AG09319 (cell line): Measurements from ENCODE around the gene NCOA1.
"Not testable (repeated sequence)": the region's sequence is repeated elsewhere in the genome, so short reads cannot be mapped to it uniquely, and the experiment has no call there.

ENCODE experiments used
- DNase-seq: peaks from one replicate; pipeline ENCODE4 v3.0.0-alpha.2; 2010; ENCODE audit warnings: low read depth; ENCODE audit errors: extremely low read depth
- TF ChIP-seq, protein P1 (sequence below): IDR thresholded peaks from 2 replicates; pipeline ENCODE4 v1.5.1; 2011; ENCODE audit warnings: low read depth, mild to moderate bottlenecking, inconsistent platforms, low read length, moderate library complexity

Gene NCOA1

DNA sequence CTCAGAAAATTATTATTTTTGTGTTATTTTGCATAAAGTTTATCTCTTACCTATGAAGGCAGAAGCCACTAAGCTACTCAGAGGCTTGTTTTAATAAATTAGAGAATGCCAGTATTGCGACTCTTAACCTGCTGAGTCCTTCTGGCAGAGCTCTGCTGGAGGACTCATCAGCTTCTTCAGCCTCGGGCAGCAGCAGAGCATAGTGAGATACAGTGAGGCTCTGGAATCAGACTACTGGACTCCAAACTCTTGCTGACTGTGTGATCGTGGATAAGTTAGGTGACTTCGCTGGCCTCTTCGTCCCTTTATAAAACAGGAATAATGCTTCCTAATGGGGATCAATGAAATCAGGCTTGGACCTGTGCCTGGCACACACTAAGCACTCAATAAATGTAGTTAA, 300.4 kb downstream of the NCOA1 start:
- TF ChIP-seq, protein P1, sequence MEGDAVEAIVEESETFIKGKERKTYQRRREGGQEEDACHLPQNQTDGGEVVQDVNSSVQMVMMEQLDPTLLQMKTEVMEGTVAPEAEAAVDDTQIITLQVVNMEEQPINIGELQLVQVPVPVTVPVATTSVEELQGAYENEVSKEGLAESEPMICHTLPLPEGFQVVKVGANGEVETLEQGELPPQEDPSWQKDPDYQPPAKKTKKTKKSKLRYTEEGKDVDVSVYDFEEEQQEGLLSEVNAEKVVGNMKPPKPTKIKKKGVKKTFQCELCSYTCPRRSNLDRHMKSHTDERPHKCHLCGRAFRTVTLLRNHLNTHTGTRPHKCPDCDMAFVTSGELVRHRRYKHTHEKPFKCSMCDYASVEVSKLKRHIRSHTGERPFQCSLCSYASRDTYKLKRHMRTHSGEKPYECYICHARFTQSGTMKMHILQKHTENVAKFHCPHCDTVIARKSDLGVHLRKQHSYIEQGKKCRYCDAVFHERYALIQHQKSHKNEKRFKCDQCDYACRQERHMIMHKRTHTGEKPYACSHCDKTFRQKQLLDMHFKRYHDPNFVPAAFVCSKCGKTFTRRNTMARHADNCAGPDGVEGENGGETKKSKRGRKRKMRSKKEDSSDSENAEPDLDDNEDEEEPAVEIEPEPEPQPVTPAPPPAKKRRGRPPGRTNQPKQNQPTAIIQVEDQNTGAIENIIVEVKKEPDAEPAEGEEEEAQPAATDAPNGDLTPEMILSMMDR, result no peak
- DNase-seq, result no peak

DNA sequence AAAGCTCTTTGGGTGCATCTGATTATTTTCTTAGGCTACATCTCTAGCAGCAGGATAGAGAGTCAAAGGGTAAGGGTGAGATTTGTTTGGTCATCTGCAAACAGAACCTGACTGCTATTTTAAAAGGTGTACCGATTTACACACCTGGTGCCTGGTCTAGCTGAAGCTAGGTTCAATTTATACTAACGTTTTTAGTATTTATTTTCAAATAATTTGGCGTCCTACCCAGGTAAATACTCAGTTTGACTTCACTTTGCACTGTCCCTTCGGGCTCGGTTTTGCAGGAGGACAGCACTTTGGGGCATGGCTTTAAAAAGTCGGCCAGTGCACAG, 301.5 kb downstream of the NCOA1 start:
- TF ChIP-seq, protein P1, result no peak
- DNase-seq, result no peak

DNA sequence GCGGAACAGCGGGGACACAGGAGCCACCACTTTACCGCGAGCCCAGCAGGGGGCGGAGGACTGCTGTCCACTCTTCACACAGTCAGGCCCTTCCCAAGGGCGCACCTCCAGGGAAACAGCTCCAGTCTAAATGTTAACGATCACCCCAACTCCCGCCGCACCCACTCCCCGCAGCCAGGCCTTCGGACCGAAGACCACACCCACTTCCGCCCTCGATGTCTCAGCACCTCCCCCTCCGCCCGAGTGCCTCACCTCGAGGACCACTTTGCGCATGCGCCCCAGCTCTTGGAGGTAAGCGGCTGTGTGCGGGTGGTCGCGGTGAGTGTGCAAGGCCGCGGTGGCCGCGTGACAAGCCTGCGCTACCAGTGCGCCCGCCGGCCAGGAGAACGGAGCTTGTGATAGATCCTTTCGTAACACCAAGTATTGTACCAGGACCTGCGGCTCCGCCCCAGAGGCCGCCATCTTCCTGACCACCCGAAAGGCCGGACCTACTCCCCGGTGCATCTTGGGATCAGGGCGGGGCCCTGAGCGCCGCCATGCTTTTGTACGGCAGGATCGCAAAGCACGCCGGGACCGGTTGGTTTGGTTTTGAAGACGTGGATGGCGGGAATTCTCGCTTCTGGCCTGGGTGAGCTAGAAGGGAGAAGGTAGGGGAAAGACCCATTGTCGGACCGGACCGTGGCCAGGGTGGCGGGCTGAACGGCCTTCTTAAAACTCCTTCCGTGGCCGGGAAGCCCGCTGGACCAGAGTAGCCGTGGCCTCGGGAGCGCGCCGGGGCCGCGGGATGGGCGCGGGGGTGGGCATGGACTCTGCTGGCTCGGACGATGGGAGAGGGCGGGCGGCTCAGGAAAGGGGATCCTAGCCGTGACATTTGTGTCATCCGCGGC, 302.1 kb downstream of the NCOA1 start, which contains the start of the genes CENPO and PTRHD1:
CENPO (plus strand) TSS at position 552 of the 887 bp plus-strand sequence. CDS start 495 bp downstream, outside the sequence.
PTRHD1 (minus strand) TSS at position 518 of the 887 bp plus-strand sequence; CDS start at position 504, 14 bp downstream.
- TF ChIP-seq, protein P1, result peak; percentile 62
- DNase-seq, result peak; percentile 90

DNA sequence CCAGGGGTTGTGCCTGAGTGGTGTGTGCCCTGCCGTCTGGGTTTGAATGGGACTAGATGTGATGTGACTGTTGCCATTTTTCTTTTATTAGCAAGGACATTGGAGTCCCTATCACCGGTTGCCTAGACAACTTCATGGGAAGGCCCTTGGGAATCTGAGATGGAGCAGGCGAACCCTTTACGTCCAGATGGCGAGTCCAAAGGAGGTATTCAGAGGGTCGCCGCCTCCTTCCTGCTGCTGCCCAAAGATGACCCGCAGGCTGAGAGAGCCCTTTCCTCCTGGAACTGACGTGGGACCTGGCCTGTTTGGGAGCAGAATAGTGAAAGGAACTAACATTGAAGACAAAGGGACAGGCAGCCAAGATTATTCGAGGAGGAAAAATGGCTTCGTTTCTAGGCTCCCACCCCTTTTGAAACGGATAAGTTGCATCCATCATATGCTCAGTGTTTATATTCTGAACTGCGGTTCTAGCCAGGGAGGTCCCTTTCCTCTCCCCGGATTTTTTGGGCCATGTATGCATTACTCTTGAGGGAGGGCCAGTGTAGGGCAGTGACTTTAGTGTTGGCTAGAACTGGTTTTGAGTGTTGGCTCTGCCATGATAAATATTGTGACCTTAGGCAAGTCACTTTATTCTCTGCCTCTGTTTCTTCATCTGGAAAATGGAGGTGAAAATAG, 302.8 kb downstream of the NCOA1 start:
- no peak for DNase-seq
- TF ChIP-seq, protein P1, result no peak

DNA sequence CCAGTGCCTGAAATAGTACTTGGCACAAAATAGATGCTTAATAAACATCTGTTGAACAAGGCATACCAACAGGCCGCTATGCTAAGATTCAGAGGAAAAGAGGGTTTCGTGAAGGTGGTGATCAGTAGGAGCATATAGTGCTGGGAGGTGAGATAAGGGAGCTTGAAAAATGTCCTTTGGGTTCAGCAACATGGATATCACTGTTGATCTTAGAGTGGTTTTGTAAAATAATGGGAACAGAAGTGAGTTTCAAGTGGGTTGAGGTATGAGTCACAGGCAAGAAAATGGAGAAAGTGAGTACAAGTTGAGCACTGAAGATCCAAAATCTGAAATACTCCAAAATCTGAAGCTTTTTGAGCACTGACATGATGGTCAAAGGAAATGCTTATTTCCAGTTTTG, 306.6 kb downstream of the NCOA1 start:
- TF ChIP-seq, protein P1, result no peak
- DNase-seq, result no peak

DNA sequence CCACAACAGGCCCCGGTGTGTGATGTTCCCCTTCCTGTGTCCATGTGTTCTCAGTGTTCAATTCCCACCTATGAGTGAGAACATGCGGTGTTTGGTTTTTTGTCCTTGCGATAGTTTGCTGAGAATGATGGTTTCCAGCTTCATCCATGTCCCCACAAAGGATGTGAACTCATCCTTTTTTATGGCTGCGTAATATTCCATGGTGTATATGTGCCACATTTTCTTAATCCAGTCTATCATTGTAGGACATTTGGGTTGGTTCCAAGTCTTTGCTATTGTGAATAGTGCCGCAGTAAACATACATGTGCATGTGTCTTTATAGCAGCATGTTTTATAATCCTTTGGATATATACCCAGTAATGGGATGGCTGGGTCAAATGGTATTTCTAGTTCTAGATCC, 309.4 kb downstream of the NCOA1 start:
- not testable (repeated sequence) for DNase-seq

DNA sequence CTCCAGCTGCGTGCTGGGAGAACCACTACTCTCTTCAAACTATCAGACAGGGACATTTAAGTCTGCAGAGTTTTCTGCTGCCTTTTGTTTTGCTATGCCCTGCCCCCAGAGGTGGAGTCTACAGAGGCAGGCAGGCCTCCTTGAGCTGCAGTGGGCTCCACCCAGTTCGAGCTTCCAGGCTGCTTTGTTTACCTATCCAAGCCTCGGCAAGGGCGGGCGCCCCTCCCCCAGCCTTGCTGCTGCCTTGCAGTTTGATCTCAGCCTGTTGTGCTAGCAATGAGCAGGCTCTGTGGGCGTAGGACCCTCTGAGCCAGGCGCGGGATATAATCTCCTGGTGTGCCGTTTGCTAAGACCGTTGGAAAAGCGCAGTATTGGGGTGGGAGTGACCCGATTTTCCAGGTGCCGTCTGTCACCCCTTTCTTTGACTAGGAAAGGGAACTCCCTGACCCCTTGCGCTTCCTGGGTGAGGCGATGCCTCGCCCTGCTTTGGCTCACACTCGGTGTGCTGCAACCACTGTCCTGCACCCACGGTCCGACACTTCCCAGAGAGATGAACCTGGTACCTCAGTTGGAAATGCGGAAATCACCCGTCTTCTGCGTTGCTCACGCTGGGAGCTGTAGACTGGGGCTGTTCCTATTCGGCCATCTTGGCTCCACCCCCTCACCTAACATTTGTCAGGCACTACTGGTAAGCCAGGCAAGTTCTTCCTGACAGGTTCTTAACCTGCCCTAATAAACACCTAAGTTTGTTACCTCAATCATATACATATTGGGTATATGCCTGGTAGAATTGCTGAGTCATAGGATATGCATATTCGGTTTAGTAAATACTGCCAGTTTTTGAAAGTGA, 315.0 kb downstream of the NCOA1 start:
- not testable (repeated sequence) for DNase-seq

DNA sequence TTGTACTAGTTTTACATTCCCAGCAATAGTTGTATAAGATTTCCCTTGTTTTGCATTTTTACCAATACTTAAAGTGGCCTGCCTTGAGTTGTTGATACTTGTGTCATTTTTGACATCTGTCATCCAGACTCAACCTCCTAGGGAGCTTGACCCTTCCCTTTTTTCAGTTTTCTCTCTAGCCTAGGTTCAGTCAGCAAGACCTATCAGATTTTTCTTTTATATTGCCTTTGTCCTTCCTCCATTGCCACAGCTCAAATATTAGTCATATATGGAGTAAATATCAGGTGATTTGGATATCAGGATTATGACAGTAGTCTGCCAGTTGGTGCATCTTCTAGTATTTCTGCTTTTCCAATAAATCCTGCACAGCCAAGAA, 315.6 kb downstream of the NCOA1 start:
- no peak for DNase-seq
- TF ChIP-seq, protein P1, result no peak
